ENCODE results near the gene ANKMY1.
A peak's percentile ranks its signal among the peaks of the same experiment; 100 is the strongest.
"Not testable (repeated sequence)": the region's sequence is repeated elsewhere in the genome, so short reads cannot be mapped to it uniquely, and the experiment has no call there.

ANKMY1 gene

DNA sequence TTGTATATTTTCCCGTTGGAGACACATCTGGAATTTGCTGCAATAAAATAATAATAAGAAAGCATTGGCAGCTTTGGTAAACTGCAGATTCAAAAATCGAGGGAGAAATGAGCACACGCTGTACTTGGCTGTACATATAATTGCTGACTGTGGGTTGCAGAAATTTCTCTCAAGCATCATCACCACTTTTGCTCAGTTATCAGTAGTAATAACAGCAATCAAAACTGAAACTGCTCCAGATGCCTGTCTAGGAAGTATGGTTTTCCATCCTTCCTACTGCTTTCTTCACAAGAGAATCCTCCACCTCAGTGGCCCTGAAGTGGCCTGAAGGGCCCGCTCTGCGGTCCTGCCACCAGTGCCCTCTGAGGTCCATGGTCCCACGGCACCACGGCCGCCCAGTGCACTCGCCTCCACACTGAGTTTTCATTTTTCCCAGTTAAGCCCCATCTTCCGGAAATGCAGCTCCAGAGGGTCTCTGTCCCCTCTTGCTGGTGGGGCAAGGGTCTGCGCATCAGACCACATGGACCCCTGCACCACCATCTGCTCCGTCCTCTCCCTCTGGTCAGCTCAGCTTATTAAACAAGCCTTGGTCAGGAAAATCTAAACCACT, 6.3 kb upstream of the ANKMY1 start:
- no peak overlapping the region for H3K4me3 ChIP-seq (ENCODE audit: insufficient read depth, low read length, poor library complexity, severe bottlenecking)
- H3K4me2 ChIP-seq (ENCODE audit: low read depth, low read length, poor library complexity, severe bottlenecking) = no peak overlapping the region
- no peak overlapping the region for H2AFZ ChIP-seq (ENCODE audit: low read depth, low read length, severe bottlenecking)
- peaks cover 24% of the 10 kb centered on the region for H3K79me2 ChIP-seq (ENCODE audit: insufficient read depth, low read length)
- no peaks in the 10 kb centered on the region for H3K9me2 ChIP-seq (replicated peaks; ENCODE audit: insufficient read depth, low read length)
- TF ChIP-seq EZH2phosphoT487 (conservative IDR thresholded peaks at IDR 0.05; ENCODE audit: low read length) (no peak), CTCF (IDR thresholded peaks at IDR 0.05; ENCODE audit: insufficient read depth, low read length, poor library complexity, severe bottlenecking) (no peak)
- H3F3A ChIP-seq (ENCODE audit: insufficient read depth) = peaks cover 34% of the 10 kb centered on the region
- no peaks in the 10 kb centered on the region for H3K9me3 ChIP-seq (ENCODE audit: insufficient read depth, low read length)
- H4K20me1 ChIP-seq (ENCODE audit: low read depth, low read length) = no peaks in the 10 kb centered on the region
- peak overlapping the region; percentile 93; the same call in 1 of the 2 replicates for H3K27ac ChIP-seq (ENCODE audit: low read depth, low read length)
- H3K27me3 ChIP-seq (ENCODE audit: low read length) = no peaks in the 10 kb centered on the region
- no peaks in the 10 kb centered on the region for H3K36me3 ChIP-seq (ENCODE audit: low read length)
- no peak overlapping the region for H3K9ac ChIP-seq (ENCODE audit: low read length)

DNA sequence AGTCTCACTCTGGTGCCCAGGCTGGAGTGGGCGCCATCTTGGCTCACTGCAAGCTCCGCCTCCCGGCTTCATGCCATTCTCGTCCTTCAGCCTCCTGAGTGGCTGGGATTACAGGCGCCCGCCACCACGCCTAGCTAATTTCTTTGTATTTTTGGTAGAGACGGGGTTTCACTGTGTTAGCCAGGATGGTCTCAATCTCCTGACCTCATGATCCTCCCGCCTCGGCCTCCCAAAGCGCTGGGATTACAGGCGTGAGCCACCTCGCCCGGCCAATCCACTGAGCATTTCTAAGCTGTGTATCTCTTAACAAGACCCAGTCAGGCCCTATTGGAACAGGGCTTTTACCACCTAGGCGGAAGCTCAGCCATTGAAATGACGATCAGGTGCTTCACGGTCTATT, 5.4 kb upstream of the ANKMY1 start:
- H2AFZ ChIP-seq (ENCODE audit: low read depth, low read length, severe bottlenecking); H3K27ac ChIP-seq (ENCODE audit: low read depth, low read length); H3K9ac ChIP-seq (ENCODE audit: low read length); H3K27me3 ChIP-seq (ENCODE audit: low read length); H3K4me2 ChIP-seq (ENCODE audit: low read depth, low read length, poor library complexity, severe bottlenecking); H3K36me3 ChIP-seq (ENCODE audit: low read length); H3K4me3 ChIP-seq (ENCODE audit: insufficient read depth, low read length, poor library complexity, severe bottlenecking); H3K9me3 ChIP-seq (ENCODE audit: insufficient read depth, low read length); H3K9me2 ChIP-seq (replicated peaks; ENCODE audit: insufficient read depth, low read length); H4K20me1 ChIP-seq (ENCODE audit: low read depth, low read length): not testable (repeated sequence)
- Histone ChIP-seq H3K79me2 (ENCODE audit: insufficient read depth, low read length) (peaks cover 30% of the 10 kb centered on the region), H3F3A (ENCODE audit: insufficient read depth) (peaks cover 34% of the 10 kb centered on the region)

GRCh38 chr2:240561325-240561971, 3.7 kb upstream of the ANKMY1 start:
- Histone ChIP-seq H3K79me2 (ENCODE audit: insufficient read depth, low read length) (peaks cover 43% of the 10 kb centered on the region), H3F3A (ENCODE audit: insufficient read depth) (peaks cover 30% of the 10 kb centered on the region), H3K27ac (ENCODE audit: low read depth, low read length) (peak overlapping the region; percentile 57), H4K20me1 (ENCODE audit: low read depth, low read length) (no peaks in the 10 kb centered on the region), H3K27me3 (ENCODE audit: low read length) (no peaks in the 10 kb centered on the region), H3K4me2 (ENCODE audit: low read depth, low read length, poor library complexity, severe bottlenecking) (peak overlapping the region; percentile 77), H3K9me2 (replicated peaks; ENCODE audit: insufficient read depth, low read length) (no peaks in the 10 kb centered on the region), H3K9ac (ENCODE audit: low read length) (peak overlapping the region; percentile 99), H2AFZ (ENCODE audit: low read depth, low read length, severe bottlenecking) (no peak overlapping the region), H3K36me3 (ENCODE audit: low read length) (0 out of 2 replicates have a peak, but pooled peaks cover 3% of the 10 kb centered on the region), H3K9me3 (ENCODE audit: insufficient read depth, low read length) (no peaks in the 10 kb centered on the region), H3K4me3 (ENCODE audit: insufficient read depth, low read length, poor library complexity, severe bottlenecking) (peak overlapping the region; percentile 64)
- TF ChIP-seq EZH2phosphoT487 (conservative IDR thresholded peaks at IDR 0.05; ENCODE audit: low read length) (no peak), CTCF (IDR thresholded peaks at IDR 0.05; ENCODE audit: insufficient read depth, low read length, poor library complexity, severe bottlenecking) (no peak)

Data from SU-DHL-6 (cell line).